ENCODE measurements around the gene ERG28. TPM values are rescaled to one million over a fixed set of nuclear protein-coding genes. Genes with fewer than 3 reads are reported as not detected.

ERG28 gene, protein sequence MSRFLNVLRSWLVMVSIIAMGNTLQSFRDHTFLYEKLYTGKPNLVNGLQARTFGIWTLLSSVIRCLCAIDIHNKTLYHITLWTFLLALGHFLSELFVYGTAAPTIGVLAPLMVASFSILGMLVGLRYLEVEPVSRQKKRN
- total RNA-seq (2022; extraction: Qiagen RNA extraction) = 13.4 to 17.7 TPM (median 15.6 TPM) in 5 replicates

DNA sequence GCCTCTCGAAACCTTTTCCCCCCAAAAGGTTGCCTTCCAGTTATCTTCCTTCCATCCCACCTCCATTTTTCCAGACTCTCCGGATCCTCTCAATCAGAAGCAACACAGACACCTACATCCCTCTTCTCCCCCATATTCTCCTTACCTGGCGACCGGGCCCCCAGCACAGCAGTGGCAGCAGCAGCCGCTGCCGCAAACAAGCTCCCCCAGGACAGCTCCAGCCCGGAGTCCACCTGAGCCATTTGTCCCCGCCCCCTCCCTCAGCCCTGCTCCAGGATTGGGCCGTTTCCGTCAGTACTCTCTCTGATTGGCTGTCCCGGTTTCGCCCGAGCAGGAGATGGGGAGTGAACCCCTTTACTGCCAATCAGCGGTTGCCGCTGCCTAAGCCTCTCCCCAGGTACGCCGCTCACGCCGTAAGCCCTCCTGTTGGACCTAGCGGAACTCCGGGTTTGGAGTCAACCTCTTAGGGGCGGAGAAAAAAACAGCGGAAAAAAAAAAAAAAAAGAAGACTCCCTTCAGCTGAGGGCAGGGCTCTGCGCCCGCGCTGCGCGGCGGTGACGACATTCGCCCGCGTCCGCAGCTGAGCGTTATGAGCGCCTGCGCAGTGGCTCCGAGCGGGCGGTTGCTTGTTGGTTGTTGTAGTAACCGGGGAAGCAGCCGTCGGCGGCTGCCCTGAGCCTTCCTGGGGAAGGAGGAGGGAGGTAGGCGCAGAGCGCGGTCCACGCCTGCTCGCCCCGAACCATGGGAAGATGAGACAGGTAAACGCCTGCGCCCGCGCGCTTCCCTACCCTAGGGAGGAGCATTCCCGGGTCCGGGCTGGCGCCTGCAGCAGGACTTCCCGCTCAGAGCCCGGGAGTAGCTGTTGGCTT, at the start of gene ERG28, which contains the start of gene TTLL5:
ERG28 (minus strand) TSS at position 247 of the 869 bp plus-strand sequence. CDS start 3,374 bp downstream, outside the sequence.
TTLL5 (plus strand) TSS at position 617 of the 869 bp plus-strand sequence. CDS start 1,904 bp downstream, outside the sequence.

Other genes starting within 250 kb of the ERG28 start
- gene JDP2, start 232.9 kb downstream of the ERG28 start, total RNA-seq (2022; extraction: Qiagen RNA extraction) = 29.9 to 40.7 TPM (median 33.8 TPM) in 5 replicates
- 0.15 TPM in 1 of 5 replicates, not detected in the others for gene BATF, start 138.4 kb downstream of the ERG28 start, total RNA-seq (2022; extraction: Qiagen RNA extraction)
- gene FLVCR2, start 82.3 kb downstream of the ERG28 start, total RNA-seq (2022; extraction: Qiagen RNA extraction) = 9.2 to 11.9 TPM (median 10.8 TPM) in 5 replicates
- gene TTLL5, start 370 bp upstream of the ERG28 start, total RNA-seq (2022; extraction: Qiagen RNA extraction) = 10.9 to 14.4 TPM (median 12.5 TPM) in 5 replicates

Data from A549 treated with Mapracorat at 1 μM for 4 hours (cell line).